HG02610 (cell line): ENCODE measurements around the gene CD247.

Experiments
- ATAC-seq: cut with Tn5 transposase; IDR thresholded peaks from one replicate; pipeline ENCODE4 v1.9.1; 2021; ENCODE audit warnings: mild to moderate bottlenecking, moderate library complexity; ENCODE audit not compliant: unreplicated experiment

CD247 gene

GRCh38 chr1:167419245-167419644 is 99.1 kb downstream of the CD247 start:
- ATAC-seq: no peak

DNA sequence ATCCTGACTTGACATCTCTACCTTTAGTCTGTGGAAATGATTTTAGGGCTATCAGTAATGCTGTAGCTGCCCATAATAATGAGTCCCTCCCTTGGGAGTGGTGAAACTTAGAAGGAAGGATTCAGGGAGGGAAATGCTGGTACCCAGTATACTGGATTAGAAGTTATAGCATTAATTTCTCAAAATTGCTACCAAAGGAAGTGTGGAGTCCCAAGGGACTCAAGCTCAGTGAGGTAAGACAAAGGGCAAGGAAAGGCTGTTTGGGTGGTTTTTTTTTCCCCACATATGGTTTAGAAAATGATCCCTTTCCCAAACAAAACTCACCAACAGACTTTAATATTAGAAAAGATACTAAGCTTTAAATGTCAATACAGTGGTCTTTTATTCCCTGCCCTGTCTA is 99.9 kb downstream of the CD247 start:
- no peak for ATAC-seq

GRCh38 chr1:167416506-167416905 is 101.8 kb downstream of the CD247 start:
- no peak for ATAC-seq

DNA sequence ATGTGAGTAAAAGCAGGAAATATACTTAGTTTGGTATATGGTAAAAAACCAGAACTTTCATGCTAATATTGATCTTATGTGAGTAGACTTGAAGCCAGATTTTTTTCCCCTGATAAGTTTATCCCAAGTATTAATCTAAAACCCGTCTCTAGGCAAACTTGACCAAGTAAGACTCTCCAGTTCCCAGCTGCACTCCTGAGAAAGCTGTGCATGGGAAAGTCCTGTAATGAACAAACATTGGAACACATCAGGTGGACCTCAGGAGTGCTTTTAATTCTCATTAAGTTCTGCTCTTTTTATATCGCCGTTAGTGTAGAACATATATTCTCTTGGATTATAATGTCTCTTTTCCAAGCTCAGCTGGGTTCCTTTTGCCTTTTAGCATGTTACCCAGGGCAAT is 105.0 kb downstream of the CD247 start:
- no peak for ATAC-seq

DNA sequence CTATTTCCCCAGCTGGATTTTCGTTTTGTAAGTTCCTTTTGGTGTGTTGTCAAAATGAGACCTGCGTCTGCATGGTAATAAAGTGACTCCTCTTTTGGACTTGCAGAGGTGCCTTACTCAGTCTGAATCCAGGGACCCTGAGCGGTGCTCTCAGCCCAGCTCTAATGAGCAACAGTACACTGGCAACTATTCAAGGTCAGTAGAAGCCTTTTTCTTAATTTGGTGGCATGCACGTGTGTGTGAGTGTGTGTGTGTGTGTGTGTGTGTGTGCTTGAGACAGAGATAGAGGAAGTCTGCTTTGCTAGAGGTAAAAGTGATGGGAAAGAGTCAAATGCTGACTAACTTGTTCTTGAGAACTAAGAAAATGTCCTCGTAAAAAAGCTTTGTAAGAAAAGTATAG is 105.4 kb downstream of the CD247 start:
- no peak for ATAC-seq

DNA sequence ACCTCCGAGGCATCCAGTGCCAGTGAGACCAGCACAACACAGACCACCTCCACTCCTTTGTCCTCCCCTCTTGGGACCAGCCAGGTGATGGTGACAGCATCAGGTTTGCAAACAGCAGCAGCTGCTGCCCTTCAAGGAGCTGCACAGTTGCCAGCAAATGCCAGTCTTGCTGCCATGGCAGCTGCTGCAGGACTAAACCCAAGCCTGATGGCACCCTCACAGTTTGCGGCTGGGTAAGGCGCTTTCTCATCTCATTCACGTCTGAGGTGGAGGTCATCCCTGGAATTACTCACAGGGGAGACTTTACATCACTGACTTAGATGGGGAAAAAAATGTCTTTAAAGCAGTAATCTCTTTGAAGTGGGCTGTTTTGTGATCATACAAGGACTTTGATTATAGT is 106.3 kb downstream of the CD247 start:
- ATAC-seq: no peak

- ATAC-seq: no peak
Observed at GRCh38 chr1:167409183-167409582, 109.1 kb downstream of the CD247 start.

- ATAC-seq: no peak
Observed at GRCh38 chr1:167408355-167408754, 110.0 kb downstream of the CD247 start.

DNA sequence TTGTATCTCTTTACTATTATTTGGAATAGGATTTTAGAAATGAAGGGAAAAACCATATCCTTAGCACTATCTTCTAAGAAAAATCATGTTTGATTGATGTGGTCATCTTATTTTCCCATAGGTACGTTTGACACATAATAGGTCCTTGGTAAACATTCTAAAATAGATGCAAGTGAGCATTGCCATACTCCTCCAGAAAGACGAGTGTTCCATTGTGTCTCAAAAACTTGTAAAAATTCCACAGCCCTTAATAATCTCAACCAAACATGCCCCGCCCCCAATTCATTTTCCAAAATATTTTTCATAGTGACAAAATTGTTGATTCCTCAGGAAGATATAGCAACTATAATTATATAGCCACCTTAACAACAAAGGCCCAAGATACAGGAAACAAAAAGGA is 113.4 kb downstream of the CD247 start:
- no peak for ATAC-seq

- no peak for ATAC-seq
Observed at GRCh38 chr1:167404161-167404888, 114.0 kb downstream of the CD247 start.

DNA sequence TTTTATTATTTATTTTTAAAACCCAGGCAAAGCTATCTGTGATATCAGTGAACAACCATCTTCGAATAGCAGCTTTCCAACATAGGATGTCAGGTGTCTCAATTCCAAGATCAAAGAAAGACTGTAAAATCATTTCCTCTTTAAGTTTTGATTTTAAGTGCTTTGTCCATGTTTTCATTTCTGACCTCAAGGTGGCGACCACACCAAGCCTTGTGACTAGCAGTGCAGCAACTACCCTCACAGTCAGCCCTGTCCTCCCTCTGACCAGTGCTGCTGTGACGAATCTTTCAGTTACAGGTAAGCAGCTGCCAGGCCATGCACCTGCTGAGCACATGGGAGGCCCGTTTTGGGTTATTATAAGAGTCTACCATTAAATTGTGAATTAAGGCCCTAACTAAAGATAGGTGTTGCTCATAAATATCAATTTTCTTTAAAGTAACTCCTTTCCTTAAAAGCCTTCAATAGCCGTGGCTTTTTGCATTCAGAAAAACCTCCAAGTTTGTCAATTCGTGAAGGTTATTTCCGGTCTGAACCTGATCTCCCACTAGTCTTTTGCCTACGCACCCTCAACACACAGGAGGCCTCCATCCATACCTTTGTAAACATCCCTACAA is 117.0 kb downstream of the CD247 start:
- ATAC-seq: peak; percentile 72

DNA sequence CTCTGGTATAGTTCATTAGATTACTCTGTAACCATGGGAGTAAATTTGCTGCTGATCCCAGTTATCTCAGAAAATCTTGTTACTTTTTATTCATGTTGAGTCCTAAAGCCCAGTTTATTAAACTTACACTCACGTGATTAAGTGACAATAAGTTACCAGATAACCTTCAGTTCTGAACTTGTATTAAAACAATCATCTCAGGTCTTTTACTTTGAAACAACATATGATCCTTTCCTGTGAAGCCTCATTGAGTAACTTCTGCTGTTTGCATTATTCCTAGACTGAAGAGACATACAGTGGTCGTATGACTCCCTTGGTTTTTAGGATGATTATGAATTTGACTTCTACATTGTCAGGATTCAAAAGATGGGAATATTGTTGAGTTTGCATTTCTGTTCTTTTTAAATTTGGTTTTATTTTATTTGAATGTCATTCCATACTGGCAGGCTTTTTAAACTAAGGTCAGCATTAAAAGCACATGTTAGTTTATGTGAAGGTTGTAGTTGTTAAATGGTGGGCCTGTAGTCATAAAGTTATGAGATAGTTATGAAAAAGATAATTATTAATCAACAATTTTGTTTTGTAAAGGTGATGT is 117.9 kb downstream of the CD247 start:
- ATAC-seq: no peak

GRCh38 chr1:167392200-167392696 is 126.1 kb downstream of the CD247 start:
- no peak for ATAC-seq

DNA sequence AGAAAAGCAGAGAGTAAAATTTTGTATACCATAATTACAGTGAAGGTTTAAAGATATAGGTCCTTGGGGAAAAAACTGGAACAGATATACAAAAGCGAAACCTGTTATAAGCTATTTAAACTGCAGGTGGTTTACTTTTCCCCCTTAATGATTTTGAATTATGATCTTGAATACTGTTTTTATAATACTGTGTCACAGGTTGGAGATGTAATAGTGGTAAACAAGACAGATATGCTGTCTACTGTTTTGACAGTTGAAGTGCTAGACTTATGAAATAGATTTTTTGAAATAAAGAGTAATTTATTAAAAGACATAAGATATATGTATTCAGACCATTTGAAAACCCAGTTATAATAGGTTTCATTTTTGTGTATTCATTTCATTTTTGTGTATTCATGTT is 129.4 kb downstream of the CD247 start:
- no peak for ATAC-seq

DNA sequence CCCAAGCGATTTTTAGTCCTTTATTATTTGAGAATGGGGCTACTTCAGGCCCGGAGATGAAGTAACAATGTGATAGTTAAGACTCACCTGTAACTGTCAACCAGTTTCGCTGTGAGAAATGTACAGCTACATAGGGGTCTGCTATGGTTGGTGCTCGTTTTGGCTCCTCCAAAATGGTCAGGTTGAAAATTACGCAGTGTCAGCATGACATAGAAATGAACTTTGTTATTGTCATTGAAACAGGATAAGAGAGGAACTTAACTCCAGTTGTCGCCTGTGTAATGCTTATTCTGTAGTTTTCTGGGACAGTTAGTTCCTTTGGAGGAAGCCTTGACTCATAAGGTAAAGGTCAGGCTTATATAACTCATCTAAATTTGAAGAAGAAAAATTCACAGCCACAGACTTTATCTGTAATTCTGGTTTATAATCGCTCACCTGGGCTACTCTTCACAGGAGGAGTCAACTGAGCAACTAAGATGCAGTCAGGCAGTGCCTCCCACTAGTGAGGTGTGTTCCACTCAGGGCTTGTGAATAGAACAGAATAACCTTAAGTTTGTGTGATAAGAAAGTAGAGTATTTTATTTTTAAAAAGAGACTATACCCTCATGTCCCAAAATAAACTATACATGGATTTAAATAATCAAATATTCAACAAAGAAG is 130.9 kb downstream of the CD247 start:
- ATAC-seq: no peak
